HG02885 (cell line): ENCODE data around the gene PYROXD2.

ENCODE experiments used
- ATAC-seq: cut with Tn5 transposase; IDR thresholded peaks from one replicate; pipeline ENCODE4 v1.9.1; 2021; ENCODE audit warnings: mild to moderate bottlenecking; ENCODE audit not compliant: unreplicated experiment, poor library complexity

Gene PYROXD2

DNA sequence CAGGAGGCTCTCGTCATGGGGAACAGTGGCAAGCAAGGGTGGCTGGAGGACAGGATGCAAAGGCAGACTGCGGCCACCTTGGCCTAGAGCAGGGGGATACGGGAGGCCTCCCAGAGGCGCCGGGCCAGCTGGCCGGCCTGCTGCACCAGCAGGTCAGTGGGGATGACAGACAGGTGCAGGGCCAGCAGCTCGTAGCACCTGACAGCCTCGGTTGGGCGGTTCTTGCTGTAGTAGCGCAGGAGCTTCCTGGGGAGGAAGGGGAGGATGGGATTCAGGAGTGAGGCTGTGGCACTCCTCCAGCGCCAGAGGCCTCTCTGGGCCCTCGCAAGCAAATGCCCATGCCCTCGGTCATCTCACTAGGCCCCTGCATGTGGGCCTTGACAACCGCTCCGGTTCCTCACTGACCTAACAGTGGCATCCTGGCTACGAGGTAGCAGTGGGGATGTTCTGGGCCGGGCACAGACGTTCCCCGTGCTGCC lies 2.5 kb upstream of the PYROXD2 start:
- ATAC-seq, result no peak

DNA sequence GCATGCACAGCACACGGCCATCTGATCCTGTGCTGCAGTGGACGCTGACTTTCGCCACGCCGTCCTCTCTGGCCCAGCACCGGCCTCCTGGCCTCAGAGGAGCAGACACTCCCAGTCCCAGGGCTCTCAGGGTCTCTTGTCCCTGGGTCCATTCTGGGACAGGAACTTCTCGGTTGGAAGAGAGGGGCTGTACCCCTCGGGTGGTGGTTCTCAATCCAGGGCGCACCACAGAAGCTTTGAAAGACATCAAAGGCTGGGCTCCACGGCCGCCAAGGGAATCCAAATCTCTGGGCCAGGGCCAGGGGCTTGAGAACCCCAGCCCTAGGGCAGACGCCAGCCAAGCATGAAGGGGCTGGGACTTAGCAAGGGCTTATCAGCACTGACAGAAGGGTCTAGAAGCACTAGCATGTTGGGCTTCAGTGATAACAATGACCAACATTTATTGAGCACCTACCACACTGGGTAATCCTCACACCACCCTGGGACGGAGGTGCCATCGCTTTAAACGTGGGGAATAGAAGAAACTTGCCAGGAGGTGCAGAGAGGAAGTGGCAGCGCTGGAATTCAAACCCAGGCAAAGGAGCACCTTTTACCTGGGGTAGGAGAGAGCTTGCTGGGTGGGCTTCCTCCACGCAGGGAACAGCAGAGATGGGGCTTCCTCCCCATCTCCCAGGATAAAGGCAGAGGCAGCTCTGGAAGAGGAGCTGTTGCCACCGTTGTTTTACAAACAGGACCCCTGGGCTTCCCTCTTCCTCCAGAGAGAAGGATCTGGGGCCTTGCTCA lies 1.8 kb upstream of the PYROXD2 start:
- no peak for ATAC-seq

DNA sequence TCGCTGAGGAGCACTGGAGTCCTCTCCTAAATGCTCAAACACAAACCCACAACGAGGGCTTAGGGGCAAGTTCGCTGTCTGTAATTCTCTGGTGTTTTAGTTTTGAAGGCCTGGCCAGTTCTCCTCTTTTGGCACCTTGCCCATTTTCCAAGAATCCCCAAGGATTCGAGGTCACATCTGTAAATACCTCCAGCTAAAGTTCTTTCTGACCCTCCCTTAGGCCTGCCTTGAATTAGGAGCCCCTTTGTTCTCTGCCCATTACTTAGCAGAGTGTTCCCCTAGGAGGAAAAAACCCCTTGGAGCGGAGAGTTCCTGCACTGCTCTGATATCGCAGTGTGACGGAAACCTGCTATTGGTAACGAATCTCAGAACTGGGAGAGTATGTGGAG lies 743 bp upstream of the PYROXD2 start:
- ATAC-seq, result no peak

DNA sequence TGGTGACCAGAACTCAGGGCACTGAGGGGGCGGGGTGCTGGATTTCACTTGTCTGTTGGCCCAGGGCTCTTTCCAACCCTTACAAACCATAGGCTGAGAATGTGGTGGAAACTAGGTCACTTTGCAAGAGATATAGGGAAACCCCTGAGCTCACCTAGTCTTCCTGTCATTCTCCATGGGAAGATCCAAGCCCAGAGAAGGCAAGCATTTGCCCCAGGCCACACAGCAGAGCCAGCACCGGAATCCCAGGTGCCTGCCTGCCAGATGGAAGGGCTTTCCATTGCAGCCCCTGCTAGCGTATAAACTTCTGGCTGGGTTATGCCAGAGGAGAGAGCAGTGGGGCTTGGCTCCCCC lies 427 bp downstream of the PYROXD2 start:
- no peak for ATAC-seq

DNA sequence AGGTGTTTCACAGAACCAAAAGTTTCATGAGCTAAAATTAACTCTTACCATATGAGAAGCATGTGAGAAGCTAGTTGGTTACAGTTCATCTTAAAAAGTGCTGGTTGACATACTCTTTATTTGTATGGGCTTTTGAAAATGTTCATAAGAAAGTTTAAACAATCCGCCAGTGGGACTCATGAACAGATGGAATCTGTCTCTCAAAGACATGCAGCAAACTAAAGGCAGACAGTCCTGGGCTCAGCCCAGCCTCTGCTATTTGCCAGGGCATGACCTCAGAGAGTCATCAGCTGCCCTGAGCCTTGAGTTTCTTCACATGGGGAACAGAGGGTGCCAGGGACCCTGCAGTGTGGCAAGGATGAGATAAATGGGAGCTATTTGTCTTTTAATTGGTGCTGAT lies 3.2 kb downstream of the PYROXD2 start:
- no peak for ATAC-seq

DNA sequence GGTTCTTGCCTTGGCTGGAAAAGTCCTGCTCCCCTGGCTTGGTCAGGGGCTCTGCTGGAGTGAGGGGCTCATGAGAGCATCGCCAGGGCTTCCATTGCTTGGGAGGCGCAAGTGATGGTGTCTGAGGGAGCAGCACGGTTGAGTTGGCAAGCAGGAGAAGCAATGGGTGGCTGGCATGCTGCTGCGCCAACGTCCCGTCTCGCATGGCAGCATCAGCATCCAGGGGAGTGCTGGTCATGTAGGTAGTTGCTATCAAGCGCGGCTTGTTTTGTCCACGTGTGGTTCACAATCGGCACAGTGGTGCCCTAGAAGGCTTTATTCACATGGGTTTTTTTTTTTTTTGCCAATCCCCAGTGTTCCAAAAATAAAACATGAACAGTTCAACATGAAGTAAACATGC lies 3.8 kb downstream of the PYROXD2 start:
- ATAC-seq, result no peak

DNA sequence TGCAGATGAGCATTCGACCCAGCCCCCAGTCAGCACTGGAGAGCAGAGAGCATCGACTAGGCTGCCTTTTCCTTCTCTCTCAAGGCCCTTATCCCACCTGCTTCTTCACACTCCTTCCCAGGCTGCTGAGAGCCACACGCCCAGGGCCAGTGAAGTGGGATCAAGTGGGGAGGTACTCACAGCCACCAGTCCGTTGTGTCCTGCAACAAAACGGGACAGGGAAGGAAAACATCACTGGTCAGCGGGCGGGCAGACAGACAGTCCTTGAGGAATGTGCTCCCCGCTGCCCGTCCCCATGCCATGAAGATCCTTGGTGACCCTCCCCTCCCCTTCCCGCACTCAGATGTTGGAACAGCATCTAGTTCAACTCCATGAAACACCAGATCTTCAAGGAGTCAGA lies 4.2 kb downstream of the PYROXD2 start:
- ATAC-seq, result no peak

DNA sequence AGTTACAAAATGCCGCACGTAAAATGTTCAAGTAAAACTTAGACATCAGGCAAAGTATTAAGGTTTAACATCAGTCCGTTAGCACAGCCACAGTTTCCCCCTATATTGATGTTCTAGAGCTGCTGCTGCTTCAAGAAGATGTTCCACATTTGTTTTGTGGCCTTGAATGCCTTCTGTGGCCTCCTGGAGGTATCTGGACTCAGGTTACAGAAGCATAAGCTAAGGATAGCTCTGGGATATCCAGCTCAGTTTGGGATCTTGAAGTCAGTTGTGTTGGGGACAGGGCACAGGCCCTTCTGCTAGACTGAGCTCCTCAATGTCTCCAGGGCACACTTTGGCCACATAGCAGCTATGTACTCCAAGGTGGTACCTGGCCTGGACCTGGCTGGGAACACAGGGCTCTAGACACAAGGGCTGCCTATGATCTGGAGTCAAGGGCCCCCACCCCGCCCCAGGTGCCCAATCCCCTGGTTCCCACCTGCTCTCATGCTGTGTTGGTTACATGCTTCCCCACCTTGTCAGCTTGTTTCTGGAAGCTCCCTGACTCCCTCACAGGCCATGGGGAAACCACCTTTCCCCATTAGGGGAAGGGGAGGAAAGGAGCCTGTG lies 4.7 kb downstream of the PYROXD2 start:
- no peak for ATAC-seq

DNA sequence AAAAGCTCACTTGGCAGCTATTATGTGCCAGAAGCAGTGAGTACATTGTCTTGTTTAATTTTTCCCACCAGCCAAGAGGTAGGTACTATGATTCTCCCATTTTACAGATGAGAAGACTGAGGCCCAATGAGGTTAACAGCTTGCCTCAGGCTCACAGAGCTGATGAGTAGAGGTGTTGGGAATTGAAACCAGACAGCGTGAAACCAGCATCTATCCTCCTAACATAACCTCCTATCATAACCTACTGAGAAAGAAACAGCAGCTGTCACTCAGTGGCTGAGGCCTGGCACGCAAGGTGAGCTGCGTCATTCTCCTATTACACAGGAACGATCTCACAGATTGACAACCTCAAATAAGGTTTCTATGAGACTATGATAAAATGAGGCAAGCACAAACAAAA lies 6.2 kb downstream of the PYROXD2 start:
- ATAC-seq, result peak; percentile 59

DNA sequence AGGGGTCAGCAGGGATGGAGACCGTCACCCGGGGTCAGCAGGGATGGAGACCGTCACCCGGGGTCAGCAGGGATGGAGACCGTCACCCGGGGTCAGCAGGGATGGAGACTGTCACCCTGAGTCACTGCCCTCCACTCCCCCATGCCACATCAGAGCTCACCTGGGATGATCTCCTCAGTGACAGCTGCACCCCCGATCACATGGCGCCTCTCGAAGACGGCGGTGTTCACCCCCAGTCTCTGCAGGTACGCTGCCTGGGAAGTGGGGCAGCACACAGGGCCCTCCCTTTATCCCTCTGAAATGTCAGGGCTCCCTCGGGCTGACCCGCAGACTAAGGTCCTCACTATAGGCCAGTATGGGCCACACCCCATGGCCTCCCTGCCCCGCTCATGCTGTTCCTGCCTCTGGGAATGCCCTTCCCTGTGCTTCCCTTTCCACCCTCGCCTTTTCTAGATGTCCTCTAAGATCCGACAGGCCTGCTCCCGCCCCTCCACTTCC lies 7.2 kb downstream of the PYROXD2 start:
- no peak for ATAC-seq

DNA sequence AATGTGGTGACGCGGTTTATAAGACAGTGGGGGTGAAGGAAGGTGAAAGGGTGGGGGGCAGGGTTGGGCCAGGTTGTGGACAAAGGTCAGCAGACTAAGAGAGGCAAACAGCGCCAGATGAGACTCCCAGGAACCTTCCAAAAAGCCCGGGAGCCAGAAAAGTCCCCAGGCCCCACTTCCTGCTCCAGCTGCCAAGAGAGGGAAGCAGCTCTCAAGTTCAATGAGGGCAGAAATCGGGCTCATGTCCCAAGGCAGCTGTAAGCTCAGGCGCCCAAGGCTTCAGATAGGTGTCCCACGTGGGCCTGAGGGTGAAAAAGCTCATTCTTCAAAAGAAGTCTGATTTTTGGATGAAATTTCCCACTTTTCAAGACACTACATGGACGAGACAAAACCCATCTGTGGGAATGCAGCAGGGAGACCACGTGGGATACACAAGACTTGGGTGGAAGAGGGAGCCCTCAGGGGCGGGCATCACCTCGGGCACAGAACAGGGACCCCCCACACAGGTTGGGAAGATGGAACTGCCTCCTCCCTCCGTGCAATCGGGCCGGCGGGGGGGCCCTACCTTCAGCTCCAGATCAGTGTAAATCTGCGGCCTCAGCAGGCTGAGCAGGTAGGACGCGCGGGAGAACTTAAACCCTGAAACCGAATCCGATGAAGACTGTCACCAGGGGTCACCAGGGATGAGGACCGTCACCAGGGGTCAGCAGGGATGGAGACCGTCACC lies 7.8 kb downstream of the PYROXD2 start:
- no peak for ATAC-seq

DNA sequence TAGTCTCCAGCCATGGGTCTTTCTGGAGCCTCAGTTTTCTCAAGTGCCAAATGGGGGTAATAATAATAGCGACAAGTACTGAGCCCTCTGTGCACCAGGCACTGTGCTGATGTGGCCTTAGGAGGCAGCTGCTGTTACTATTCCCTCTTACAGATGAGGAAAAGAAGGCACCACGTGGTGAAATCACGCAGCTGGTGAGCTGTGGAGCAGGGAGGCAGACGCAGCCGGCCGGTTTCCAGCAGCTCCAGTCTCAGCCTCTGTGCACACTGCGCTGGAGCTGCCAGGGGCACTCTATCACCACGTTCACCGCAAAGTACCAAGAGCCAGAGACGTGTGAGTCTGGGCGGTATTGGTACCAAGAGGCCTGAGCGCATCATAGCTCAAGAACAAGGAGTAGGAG lies 9.6 kb downstream of the PYROXD2 start:
- no peak for ATAC-seq

DNA sequence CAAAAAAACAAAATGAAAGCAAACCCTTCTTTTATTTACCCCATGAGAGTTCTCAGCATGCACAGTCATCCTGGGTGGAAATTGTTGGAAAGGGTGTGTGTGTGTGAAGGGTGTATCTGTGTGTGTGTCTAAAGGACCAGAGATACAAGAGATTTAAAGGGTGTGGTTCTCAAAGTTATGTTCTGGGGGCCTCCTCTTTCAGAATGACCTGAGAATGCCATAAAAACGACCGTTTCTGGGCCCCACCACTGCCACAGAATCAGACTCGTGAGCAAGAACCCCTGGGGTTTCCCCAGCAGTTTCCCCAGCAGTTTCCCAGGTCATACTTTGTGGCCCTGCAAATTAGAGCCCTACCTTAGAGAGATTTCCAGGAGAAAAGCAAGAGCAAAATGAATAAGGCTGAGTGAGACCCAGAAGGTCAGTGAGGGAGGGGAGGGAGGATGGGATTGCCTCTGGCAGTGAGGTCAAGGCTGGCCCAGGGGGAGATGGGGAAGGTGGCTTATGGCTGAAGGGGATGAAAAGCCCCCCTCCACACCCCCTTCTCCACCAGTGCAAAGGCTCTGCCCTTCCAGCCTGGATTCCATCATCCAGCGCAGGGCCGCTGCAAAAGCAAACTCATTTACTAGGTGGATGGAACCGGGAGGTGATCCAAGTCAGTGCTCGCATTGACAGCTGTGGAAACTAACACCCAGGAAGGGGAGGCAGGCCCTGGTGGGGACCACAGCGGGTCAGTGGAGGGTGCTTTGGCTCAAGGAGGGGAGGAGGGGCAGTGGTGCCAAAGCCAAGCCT lies 10.2 kb downstream of the PYROXD2 start:
- ATAC-seq, result peak; percentile 63

DNA sequence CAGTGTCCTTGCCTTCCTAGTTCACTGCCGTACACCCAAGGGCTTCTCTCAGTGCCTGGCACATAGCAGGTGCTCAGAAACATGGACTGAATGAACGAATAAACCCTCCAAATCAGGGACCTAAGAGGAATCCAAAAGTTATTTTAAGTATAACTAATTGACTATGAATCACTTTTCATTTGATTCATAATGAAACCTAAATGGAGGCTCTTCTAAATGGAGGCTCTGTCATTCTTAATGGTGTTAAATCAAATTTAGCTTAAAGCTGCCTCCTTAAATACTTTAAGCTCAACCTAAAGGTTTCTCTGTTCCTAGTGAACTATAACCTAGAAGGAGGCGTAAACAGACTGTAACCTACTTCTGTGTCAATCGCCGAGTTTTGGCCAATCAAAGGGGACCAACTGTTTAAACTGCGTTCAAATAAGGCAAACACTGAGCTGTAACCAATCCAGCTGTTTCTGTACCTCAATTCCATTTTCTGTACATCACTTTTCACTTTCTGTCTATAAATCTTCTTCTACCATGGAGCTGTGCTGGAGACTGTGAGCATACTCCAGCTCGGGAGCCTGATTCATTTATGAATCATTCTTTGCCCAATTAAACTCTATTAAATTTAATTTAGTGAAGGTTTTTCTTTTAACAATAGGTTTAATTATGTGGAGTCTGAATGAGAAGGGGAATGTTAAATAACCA lies 11.0 kb downstream of the PYROXD2 start:
- ATAC-seq, result peak; percentile 65

DNA sequence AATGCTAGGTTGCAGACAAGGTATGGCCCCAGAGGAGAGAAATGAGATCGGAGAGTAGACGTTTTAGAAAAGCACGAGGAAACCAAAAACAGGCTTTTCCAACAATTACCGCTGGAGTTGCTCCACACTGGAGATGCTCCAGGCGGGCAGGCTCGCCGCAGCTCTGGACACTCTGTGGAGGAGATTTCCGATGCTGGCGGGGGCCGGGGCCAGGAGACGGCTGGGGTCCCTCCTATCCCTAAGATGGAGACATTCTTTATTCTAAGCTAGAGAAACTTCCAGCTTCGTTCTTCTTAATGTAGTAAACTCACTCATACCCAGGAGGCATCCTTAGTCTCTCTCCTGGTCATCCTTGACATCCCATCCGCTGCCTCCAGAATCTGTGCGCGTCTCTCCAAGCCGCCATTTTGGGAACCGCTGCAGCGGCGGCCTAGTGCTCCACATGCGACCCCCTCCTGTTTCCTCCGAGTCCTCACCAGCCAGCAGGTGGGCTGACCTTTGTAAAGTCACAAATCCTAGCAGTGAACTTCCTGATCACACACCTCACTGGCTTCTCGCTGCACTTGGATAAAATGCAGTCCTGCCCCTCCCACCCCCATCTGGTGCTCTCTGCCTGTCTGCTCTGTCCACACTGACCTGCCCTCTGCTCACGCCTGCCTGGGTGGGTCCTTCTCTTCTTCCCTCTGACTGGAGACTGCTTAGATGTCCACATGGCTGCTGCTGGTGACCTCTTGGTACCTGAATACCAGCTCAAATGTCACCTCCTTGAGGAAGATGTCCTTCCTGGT lies 11.9 kb downstream of the PYROXD2 start:
- ATAC-seq, result no peak

DNA sequence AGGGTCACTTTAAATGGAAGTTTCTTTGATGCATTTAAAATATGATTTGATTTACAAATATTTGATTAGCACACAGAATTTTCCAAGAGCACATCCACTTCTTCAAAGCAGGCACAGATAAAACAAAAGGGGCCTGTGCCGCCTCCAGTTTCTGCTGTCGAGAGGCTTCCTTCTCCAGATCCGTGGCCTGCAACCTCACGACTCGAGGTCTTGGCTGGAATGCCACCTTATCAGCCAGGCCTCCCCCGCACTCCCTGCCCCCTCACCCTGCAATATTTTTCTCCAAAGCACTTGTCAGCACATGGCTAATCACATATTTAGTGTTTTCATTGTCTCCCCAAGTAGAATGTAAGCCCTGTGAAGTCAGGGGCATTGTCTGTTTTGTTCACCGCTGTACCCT lies 12.5 kb downstream of the PYROXD2 start:
- ATAC-seq, result no peak

DNA sequence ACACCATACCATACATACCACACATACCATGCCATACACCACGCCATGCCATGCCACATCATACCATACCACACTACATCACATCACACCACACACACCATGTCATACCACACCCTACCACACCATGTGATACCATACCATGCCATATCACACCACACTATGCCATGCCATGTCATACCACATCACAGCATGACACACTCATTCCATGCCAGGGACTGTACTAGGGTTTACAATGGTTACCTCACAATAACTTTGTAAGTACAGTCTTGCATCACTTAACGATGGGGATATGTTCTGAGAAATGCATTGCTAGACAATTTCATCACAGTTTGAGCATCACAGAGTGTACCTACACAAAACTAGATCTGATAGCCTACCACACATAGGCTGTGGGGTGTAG lies 14.5 kb downstream of the PYROXD2 start:
- ATAC-seq, result no peak

DNA sequence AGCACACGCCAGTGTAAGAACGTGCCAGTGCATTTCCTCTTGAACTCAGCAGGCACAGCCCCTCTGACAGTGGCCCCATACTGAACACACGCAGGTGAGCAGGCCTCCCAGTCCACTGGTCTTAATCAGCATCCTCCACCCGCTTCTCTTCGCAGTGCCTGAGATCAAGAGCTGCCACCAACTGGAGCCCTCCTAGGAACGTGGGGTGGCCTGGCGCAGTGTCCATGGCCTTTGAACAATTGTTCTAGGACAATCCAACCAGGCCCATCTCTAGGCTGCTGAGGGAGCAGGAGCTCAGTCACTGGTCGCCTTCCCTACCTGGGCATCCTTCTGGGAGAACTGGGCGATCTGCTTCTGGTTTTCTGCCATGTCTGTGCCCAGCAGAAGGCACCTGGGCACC lies 15.2 kb downstream of the PYROXD2 start:
- no peak for ATAC-seq

DNA sequence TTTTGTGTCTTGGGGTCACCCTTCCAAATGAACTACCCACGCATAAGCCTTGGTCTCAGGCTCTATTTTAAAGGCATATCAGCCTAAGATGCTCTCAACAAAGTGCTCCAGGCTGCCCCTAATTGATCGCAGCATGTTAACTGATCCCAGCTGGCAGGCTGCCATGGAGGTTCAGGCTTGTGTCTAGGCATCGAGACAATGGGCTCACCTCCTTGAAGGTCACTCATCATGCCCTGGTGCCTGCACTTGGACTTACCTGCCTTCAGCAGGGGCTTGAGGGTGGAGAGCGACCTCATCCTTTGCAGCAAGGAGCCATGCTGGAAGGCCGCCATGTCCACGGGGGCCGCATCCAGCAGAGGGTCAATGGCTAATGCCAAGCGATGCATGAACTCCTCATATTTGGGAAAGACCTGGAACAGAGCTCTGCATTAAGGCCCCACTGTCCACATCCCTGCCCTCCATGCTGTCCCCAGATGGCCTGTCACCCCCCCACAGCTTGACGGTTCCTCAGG lies 17.8 kb downstream of the PYROXD2 start:
- ATAC-seq, result no peak
